Kidney capillary endothelial cell (primary cell): Measurements from ENCODE around the gene PPRC1.

Source experiments
- DNase-seq: peaks from one replicate; pipeline ENCODE4 v3.0.0-alpha.2; 2018; ENCODE audit warnings: low spot score

The PPRC1 gene, protein sequence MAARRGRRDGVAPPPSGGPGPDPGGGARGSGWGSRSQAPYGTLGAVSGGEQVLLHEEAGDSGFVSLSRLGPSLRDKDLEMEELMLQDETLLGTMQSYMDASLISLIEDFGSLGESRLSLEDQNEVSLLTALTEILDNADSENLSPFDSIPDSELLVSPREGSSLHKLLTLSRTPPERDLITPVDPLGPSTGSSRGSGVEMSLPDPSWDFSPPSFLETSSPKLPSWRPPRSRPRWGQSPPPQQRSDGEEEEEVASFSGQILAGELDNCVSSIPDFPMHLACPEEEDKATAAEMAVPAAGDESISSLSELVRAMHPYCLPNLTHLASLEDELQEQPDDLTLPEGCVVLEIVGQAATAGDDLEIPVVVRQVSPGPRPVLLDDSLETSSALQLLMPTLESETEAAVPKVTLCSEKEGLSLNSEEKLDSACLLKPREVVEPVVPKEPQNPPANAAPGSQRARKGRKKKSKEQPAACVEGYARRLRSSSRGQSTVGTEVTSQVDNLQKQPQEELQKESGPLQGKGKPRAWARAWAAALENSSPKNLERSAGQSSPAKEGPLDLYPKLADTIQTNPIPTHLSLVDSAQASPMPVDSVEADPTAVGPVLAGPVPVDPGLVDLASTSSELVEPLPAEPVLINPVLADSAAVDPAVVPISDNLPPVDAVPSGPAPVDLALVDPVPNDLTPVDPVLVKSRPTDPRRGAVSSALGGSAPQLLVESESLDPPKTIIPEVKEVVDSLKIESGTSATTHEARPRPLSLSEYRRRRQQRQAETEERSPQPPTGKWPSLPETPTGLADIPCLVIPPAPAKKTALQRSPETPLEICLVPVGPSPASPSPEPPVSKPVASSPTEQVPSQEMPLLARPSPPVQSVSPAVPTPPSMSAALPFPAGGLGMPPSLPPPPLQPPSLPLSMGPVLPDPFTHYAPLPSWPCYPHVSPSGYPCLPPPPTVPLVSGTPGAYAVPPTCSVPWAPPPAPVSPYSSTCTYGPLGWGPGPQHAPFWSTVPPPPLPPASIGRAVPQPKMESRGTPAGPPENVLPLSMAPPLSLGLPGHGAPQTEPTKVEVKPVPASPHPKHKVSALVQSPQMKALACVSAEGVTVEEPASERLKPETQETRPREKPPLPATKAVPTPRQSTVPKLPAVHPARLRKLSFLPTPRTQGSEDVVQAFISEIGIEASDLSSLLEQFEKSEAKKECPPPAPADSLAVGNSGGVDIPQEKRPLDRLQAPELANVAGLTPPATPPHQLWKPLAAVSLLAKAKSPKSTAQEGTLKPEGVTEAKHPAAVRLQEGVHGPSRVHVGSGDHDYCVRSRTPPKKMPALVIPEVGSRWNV (N-terminal part only)

DNA sequence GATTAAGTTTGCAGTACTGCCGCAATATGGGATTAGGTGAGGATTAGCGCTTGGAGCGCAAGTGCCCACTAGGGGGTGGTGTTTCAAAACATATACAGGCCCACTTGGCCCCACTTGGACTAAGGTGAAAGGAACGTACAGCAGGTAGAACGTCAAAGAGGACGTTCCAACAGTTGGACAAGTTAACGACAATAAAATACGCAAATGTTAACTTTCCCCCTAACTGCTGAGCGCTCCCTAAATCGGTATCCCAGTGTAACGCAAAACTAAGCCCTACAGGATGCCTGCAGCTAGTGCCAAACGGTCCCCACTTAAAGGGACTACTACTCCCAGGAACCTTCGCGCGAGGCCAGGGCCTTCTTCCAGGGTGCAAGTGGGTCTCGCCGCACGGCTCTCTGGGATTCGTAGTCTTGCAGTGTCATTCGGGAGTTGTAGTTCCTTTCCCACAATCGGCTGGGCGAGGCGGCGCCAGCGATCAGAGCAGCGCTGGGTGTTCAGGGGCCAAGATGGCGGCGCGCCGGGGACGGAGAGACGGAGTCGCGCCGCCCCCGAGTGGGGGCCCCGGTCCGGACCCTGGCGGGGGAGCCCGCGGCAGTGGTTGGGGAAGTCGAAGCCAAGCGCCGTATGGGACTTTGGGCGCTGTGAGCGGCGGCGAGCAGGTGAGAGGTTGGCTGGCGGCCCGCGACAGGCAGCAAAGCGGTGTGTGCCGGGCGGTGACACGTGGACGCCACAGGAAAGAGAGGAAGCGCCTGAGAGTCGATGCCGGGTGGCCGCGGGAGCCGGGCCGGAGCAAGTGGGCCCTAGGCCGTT lies at the start of gene PPRC1:
TSS of gene PPRC1 (plus strand) at position 478 of the 810 bp plus-strand sequence. CDS start at position 507, 29 bp downstream.
- DNase-seq = peak; percentile 98

DNA sequence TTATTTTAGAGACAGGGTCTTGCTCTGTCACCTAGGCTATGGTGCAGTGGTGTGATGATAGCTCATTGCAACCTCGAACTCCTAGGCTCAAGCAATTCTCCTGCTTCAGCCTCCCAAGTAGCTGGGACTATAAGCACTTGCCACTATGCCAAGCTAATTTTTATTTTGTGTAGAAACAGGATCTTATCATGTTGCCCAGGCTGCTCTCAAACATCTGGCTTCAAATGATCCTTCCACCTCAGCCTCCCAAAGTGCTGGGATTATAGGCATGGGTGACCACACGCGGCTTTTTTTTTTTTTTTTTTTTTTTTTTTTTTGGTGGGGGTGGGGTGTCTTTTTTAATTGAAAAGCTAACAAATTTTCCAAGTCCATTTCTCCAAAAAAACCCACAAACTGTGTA lies 49.3 kb upstream of the PPRC1 start:
- no peak for DNase-seq

DNA sequence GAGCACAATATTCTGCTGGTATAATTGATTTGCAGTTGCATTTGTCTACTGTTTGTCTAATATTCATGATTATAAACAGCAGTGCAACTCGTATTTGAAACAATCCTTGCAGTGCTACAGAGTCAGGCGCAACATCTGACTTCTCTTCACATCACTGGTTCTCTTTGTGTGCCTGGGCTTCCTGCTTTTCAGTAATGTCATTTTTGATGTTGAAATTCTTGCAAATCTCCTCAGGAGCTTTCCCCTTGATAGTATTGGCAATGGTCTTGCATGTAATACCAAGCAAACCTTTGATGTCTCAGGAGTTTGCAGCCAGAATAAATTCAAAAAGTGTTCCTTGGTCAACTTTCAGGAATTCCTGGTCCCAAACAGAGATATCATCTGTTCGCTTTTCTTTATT lies 47.5 kb upstream of the PPRC1 start:
- DNase-seq = no peak

DNA sequence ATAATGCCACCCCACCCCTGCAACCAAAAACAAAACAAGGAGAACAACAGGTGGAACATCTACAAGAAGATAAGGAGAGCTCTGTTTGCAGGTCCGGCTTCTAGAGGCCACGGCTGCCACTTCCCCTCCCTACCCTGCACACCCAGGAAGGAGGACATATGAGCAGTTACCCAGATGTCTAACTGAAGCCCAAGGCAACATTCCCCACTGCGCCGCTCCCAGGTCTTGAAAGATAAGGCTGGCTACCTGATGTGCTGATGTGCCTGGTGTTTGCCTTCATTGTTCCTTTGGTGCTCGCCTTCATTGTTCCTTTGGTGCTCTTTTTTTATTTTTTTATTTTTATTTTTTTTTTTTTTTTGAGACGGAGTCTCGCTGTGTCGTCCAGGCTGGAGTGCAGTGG lies 46.6 kb upstream of the PPRC1 start:
- DNase-seq = no peak

DNA sequence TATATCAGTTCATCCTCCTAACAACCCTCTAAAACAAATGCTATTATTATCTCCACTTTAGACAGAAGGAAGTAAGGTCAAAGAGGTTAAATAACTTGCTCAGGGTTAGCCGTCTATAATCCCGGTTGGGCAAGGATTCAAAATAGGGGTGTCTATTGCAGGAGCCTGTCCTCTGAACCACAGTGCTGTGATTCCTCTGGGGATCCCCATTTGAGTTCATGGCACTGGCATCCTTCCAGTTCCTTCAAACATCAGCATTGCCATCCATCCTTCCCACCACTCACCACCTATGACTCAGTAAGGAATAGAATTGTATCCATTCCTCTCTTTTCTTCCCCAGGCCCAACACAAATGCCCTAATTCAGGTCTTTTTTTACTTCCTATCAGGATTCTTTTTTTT lies 42.1 kb upstream of the PPRC1 start:
- no peak for DNase-seq

DNA sequence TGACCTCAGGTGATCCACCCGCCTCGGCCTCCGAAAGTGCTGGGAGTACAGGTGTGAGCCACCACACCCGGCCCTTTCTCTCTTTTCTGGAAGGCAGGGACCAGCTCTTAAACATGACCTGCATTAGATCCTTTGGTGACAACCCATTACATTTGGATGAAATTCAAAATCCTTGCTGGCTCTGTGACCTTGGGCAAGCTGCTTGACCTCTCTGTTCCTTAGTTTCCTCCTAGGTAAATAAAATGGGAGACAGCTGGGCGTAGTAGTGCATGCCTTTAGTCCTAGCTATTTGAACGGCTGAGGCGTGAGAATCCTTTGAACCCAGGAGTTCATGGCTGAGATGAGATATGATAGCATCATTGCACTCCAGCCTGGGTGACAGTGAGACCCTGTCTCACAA lies 36.4 kb upstream of the PPRC1 start:
- DNase-seq = no peak

DNA sequence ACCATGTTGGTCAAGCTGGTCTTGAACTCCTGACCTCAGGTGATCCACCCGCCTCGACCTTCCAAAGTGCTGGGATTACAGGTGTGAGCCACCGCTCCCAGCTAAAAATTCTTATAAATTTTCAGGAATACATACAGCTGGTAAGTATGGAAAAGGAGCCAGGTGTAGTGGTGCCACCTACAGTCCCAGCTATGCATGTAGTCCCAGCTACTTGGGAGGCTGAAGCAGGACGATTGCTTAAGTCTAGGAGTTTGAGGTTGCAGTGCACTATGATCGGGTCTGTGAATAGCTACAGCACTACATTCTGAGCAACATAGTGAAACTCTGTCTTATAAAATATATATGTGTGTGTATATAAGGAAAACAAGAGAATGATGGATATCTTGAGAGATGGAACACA lies 31.7 kb upstream of the PPRC1 start:
- DNase-seq = no peak

DNA sequence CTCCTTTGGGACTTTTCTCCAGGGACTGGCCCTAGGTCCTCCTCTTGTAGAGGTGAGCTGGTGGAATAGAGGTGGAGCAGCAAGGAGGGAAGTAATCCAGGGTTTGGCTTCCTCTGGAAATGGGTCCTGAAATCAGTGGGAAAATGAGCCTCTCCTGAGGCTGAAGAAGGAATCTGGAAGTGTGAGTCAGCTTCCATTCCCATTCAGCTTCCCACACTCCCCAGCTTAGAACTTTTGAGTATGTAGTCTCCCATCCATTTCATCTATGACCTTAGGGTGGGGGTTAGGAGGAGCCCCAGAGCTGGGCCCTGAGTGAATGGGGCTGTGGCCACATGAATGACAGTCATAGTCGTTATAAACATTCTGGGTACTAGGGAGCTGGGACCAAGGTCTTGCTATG lies 30.4 kb upstream of the PPRC1 start:
- no peak for DNase-seq

DNA sequence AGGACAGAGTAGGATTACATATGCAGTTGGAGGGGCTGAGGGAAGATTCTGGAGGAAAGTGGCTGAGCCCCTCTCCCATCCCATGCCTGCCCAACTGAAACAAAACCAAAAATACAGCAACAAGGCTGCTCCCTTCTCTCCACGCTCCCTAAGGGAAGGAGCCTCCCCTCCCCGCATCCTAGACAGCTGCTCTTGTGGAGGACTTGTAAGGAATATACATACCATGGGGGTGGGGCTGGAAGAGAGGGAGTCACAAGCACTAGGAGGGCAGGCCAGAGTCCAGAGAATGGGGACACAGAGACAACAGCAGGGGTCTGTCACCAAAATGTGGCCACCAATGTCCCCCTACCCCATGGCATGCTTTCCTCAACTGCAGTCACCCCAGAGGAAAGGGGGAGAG lies 25.8 kb upstream of the PPRC1 start:
- DNase-seq = no peak

DNA sequence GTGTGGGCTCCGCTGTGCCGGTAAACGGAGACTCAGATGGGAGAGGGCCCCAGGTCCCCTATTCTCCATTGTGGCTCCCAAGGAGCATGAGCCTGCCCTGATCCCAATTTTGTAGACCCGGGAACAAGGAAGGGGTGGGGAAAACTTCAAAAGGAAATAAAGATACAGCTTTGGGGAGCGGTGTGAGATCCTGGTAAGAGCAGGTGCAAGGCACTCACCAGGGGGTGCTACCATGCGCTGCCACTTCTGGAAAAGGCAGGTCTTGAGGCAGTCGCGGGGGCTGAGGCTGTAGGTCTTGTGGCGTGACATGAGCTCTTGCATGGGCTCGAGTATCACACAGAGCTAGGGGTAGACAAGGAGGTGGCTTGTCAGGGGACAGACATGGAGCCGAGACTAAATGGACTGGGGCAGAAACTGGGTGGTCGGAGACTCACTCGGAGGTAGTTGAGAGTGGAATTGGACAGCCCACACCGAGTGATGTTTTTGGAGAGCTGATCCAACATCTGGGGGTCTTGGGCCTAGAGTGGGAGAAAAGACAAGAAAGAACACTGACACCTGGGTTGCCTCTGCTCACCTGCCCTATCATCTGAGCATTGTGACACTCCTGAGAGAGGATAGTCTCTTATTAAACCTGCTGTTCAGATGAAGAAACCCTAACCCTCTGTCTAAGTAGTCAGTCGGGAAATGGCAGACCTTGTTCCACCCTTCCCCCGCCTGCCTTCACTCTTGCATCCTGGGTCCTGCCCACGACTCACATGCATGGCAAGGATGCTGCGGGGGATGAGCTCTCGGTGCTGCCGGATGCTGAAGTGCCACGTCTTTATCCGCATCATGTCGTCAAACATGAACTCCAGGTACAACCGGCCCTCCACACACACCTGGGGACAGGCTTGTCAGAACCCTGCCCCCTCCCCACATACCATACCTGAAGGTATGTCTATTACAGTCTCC lies 23.4 kb upstream of the PPRC1 start:
- no peak for DNase-seq

DNA sequence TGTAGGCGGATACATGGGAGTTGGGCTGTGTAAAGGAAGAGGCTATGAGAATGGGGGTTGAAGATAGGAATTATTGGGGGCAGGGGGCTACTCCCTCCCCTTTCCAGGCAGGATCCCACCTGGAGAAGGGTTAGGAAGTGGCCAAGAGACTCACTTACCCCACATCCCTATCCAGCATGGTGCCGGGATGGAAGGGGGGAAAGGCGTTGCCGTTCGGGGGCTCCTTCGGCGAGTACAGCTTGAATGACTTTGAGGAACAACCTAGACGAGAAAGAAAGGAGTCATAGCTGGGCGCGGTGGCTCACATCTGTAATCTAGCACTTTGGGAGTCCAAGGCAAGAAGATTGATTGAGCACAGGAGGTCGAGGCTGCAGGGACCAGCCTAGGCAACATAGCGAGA lies 21.6 kb upstream of the PPRC1 start:
- no peak for DNase-seq

DNA sequence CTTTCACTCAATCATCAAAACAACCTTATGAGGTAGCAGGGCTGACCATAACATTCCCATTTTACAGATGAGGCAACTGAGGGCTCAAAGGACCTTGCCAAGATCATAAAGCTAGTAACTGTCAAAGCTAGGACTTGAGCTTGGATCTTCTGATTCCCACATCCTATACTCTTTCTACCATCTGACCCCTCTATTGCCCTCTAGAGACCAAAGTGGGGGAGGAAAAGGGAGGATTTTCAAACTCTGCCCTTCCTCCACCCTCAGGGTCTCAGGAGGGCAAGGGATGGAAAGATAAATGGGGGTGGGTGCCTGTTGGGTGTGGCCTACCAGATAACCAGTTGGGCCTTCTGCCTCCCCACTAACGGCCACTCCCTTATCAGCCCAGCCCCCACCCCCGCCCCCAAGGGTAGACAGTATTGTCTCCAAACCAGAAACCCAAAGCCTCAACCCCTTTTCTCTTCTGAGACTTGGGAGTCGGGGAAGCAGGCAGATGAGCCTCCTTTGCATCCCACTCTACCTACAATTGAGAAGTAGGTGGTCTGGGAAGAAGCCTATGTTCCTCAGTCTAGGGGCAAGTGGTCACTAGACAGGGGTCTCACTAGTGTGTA lies 20.5 kb upstream of the PPRC1 start:
- no peak for DNase-seq

DNA sequence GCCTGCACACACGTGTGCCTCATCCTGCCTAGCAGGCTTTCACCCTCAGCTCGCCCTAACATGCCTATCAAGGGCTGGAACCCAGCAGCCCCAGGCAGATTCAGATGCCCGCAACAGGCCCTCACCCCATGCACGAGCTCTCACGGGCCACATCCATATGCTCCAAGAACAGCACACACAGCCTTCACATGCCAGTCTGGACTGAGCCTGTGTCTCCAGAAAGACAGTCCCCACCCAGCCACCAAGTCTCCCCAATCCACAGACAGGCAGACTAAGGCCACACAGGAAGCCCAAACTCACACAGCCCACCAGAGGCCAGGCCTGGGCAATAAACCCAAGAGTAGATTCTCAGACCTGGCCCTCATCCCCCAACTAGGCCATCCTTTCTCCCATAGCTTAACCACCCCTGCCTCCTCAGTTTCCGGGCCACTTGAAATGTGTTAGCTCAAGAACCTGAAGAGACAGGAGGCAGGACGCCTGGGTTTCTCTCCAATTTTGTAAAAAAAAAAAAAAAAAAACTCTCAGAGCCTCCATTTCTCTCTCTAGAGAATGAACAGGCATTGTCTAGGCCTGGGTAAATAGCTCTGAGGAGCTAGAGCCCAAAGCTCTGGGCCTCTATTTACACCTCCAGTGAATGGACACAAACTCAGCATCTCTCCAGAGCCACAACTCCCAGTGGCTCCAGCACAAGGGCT lies 19.4 kb upstream of the PPRC1 start:
- DNase-seq = no peak

DNA sequence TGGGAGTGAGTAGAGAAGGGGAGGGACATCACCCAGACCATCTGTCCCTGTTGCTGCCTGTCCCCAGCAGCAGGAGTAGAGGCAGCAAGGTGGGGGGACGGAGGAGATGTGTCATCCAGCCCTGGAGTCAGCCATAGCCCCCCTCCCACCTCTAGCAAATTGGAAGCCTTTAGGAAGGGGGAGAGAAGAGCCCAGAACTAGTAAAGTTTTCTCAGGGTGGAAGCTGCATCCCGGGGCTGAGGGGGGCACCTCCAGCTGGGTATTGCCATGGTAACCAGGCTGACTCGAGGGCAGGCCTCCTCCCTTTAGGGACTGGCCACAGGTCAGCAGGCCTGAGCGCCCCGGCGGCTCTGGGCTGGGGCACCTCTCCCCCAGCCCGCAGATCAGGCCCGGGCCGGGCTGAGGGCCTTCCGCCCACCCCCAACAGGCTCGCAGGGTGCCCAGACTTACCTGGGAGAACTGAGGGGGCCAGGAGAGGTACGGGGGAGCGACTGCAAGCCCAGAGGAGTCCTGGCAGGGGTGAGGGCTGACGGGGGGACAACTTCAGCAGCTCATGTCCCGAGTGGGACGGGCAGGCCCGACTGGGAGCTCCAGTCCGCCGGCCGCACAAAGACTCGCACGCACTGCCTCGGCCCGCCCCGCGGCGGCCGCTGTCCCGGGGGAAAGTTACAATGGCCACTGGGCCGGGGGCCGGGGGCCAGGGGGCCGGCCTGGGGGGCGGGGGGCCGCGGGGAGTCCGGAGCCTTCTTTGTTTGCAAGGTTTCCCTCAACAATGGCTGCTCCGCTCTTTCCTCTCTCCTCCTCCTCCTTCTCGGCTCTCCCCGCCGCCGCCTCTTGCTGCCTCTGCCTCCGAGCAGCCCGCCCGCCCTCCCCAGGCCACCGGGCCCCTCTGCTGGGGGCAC lies 18.6 kb upstream of the PPRC1 start:
- no peak for DNase-seq

DNA sequence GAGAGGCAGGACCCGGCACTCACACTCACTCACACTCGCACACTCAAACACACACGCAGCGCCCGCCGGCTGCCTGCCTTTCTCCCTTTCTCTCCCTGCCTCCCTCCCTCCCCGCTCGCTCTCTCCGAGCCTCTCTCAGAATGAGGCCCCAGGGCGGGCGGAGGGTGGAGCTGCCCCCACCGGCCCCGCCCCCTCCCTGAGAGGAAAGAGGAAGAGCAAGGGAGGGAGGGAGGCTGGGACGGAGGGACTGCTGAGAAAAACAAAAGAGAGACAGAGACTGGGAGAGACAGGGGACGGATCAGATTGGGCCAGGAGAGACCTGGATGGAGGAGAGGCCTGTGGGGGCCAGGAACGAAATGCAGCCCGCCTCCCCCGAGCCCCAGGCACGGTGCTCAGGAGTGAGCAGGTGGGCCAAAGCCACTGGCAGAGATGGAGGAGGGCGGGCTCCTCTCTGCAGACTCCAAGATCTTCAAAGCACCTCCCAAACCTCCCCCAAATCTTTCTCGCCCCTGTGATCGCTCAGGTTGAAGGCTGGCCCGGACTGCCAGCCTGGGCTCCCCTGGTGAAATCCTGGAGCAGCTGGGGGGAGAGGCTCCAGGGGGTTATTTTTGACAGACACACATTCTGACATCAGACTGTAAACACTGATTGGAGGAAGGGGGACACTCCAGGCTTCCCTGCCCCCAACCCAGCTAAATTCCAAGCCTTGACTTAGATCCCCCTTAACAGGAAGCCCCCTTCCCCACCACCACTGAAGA lies 17.8 kb upstream of the PPRC1 start:
- DNase-seq = peak; percentile 56

DNA sequence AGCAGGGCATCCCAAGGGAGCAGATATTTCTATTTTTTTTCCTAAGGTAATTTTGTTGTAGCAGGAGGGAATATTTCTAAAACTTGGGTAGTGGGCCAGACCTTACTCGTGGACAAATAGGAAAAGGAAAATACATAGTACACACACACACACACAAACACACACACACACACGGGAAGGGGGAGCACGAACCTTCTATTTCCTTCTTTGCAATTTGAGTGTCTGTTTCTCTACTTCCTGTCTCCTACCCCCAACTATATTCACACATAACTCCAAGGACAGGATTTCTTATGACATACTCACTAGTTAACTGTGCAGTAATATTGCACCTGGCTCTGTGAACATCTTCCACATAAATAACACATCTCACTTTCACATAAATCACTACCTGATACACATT lies 17.1 kb upstream of the PPRC1 start:
- peak; percentile 57 for DNase-seq

DNA sequence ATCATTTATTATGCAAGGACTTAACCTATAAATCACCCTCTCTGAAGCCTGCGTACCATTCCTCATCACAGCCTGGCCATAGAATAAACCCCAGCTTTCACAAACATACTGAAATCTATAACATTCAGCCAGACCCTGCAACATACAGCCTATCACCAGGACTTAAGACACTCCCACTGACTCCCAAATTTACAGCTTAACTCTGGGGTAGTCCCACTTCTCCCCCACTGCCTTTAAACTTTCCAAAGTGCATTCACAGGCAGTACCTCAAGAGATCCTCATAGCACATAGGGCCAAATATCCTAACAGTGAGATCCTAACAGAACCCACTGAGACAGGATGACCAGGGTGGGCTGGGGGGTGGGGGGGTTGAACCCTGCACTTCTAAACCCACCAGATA lies 16.2 kb upstream of the PPRC1 start:
- no peak for DNase-seq
